Measurements from ENCODE around the gene PKD1. TPM values are rescaled to one million over a fixed set of nuclear protein-coding genes. Genes with fewer than 3 reads are reported as not detected.

PKD1 gene
- total and polyA plus RNA-seq, 2 of the 13 experiments (the other 11 are each of a cell fraction or from before 2014, with no cell fraction given), result 22.1 to 23.0 TPM

DNA sequence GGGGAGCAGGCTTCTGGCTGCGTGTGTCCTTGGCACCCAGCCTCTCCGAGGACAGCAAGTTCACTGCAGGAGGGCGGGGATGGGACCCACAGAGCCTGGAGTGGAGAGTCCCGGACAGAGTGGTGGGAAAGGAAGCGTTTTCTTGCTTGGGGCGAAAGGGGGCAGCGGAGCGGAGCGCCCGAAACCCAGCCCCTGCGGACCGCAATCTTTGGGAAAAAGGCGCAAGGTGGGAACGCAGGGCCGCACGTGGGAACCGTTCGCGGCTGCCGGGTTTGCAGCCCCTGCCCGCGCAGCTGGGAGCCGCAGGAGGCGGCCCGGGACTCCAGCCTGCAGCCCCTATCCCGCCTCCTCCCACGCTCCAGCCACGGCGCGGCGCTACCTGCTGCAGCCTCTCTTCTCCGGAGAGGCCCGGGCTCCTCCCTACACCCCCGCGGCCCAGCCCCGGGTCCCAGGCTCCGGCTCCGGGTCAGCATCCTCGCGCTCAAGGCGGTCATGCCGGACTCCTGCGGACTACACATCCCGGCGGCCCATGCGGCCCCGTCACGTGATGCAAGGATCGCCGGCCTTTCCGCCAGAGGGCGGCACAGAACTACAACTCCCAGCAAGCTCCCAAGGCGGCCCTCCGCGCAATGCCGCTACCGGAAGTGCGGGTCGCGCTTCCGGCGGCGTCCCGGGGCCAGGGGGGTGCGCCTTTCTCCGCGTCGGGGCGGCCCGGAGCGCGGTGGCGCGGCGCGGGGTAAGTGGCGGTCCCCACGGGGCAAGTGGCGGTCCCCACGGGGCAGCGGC, 88.2 kb downstream of the PKD1 start, which contains the start of the genes NTHL1 and TSC2 (continued):
- TF ChIP-seq CCDC6 (CRISPR knock-in tag; IDR thresholded peaks at IDR 0.05) (peak; percentile 49), ONECUT2 (CRISPR knock-in tag; IDR thresholded peaks at IDR 0.05) (no peak), NCOA2 (CRISPR knock-in tag; IDR thresholded peaks at IDR 0.05) (no peak; the same call in 1 of the 2 replicates), KMT2A (CRISPR knock-in tag; IDR thresholded peaks at IDR 0.05) (no peak), AGO1 (IDR thresholded peaks at IDR 0.05; ENCODE audit: low read depth, low read length, poor library complexity, severe bottlenecking) (peak; percentile 75), ZBTB8A (CRISPR knock-in tag; IDR thresholded peaks at IDR 0.05; ENCODE audit: borderline replicate concordance, low read depth) (0 out of 2 replicates have a peak, but pooled peaks have one; percentile 5), HNRNPL (IDR thresholded peaks at IDR 0.05; ENCODE audit: low read depth, low read length) (peak; percentile 74; the same call in 1 of the 2 replicates), TGIF2 (CRISPR knock-in tag; IDR thresholded peaks at IDR 0.05) (peak; percentile 15; the same call in 1 of the 2 replicates), ZNF354B (CRISPR knock-in tag; IDR thresholded peaks at IDR 0.05) (no peak), KDM5A (IDR thresholded peaks at IDR 0.05; ENCODE audit: borderline replicate concordance, low read length) (peak; percentile 82), MBNL3 (CRISPR knock-in tag; conservative IDR thresholded peaks at IDR 0.05) (no peak), SIX1 (CRISPR knock-in tag; IDR thresholded peaks at IDR 0.05; ENCODE audit: borderline replicate concordance) (no peak), SRF (IDR thresholded peaks at IDR 0.05; ENCODE audit: low read depth, low read length) (no peak), ZNF614 (CRISPR knock-in tag; IDR thresholded peaks at IDR 0.05; ENCODE audit: borderline replicate concordance) (peak; percentile 49; the same call in 1 of the 2 replicates), MZF1 (CRISPR knock-in tag; IDR thresholded peaks at IDR 0.05; ENCODE audit: borderline replicate concordance) (0 out of 2 replicates have a peak, but pooled peaks have one; percentile 19), ZNF878 (CRISPR knock-in tag; IDR thresholded peaks at IDR 0.05) (no peak; the same call in 1 of the 2 replicates), ZBTB7B (CRISPR knock-in tag; IDR thresholded peaks at IDR 0.05) (peak; percentile 40; the same call in 1 of the 2 replicates)
- TF ChIP-seq, protein P1, sequence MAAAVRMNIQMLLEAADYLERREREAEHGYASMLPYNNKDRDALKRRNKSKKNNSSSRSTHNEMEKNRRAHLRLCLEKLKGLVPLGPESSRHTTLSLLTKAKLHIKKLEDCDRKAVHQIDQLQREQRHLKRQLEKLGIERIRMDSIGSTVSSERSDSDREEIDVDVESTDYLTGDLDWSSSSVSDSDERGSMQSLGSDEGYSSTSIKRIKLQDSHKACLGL (CRISPR knock-in tag; IDR thresholded peaks at IDR 0.05), result peak; percentile 84
- TF ChIP-seq, protein P2, sequence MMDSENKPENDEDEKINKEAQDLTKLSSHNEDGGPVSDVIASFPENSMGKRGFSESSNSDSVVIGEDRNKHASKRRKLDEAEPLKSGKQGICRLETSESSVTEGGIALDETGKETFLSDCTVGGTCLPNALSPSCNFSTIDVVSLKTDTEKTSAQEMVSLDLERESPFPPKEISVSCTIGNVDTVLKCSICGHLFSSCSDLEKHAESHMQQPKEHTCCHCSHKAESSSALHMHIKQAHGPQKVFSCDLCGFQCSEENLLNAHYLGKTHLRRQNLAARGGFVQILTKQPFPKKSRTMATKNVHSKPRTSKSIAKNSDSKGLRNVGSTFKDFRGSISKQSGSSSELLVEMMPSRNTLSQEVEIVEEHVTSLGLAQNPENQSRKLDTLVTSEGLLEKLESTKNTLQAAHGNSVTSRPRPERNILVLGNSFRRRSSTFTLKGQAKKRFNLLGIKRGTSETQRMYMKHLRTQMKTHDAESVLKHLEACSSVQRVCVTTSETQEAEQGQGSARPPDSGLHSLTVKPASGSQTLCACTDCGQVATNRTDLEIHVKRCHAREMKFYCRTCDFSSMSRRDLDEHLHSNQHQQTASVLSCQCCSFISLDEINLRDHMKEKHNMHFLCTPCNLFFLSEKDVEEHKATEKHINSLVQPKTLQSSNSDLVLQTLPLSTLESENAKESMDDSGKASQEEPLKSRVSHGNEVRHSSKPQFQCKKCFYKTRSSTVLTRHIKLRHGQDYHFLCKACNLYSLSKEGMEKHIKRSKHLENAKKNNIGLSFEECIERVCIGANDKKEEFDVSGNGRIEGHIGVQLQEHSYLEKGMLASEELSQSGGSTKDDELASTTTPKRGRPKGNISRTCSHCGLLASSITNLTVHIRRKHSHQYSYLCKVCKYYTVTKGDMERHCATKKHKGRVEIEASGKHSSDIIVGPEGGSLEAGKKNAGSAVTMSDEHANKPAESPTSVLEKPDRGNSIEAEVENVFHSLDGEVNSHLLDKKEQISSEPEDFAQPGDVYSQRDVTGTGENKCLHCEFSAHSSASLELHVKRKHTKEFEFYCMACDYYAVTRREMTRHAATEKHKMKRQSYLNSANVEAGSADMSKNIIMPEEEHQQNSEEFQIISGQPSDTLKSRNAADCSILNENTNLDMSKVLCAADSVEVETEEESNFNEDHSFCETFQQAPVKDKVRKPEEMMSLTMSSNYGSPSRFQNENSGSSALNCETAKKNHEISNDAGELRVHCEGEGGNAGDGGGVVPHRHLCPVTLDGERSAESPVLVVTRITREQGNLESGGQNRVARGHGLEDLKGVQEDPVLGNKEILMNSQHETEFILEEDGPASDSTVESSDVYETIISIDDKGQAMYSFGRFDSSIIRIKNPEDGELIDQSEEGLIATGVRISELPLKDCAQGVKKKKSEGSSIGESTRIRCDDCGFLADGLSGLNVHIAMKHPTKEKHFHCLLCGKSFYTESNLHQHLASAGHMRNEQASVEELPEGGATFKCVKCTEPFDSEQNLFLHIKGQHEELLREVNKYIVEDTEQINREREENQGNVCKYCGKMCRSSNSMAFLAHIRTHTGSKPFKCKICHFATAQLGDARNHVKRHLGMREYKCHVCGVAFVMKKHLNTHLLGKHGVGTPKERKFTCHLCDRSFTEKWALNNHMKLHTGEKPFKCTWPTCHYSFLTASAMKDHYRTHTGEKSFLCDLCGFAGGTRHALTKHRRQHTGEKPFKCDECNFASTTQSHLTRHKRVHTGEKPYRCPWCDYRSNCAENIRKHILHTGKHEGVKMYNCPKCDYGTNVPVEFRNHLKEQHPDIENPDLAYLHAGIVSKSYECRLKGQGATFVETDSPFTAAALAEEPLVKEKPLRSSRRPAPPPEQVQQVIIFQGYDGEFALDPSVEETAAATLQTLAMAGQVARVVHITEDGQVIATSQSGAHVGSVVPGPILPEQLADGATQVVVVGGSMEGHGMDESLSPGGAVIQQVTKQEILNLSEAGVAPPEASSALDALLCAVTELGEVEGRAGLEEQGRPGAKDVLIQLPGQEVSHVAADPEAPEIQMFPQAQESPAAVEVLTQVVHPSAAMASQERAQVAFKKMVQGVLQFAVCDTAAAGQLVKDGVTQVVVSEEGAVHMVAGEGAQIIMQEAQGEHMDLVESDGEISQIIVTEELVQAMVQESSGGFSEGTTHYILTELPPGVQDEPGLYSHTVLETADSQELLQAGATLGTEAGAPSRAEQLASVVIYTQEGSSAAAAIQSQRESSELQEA (CRISPR knock-in tag; IDR thresholded peaks at IDR 0.05; ENCODE audit: not compliant biosample characterization), result peak; percentile 8
- TF ChIP-seq, protein P3, sequence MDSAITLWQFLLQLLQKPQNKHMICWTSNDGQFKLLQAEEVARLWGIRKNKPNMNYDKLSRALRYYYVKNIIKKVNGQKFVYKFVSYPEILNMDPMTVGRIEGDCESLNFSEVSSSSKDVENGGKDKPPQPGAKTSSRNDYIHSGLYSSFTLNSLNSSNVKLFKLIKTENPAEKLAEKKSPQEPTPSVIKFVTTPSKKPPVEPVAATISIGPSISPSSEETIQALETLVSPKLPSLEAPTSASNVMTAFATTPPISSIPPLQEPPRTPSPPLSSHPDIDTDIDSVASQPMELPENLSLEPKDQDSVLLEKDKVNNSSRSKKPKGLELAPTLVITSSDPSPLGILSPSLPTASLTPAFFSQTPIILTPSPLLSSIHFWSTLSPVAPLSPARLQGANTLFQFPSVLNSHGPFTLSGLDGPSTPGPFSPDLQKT (CRISPR knock-in tag; IDR thresholded peaks at IDR 0.05; ENCODE audit: borderline replicate concordance), result peak; percentile 84; the same call in 1 of the 2 replicates
